CD4-positive, alpha-beta T cell treated with Interferon alpha-2 for 1 hour (primary cell): ENCODE data around the gene RHEB.

Experiments
- DNase-seq, 2 donors: peaks; one replicate each; pipeline ENCODE4 v3.0.0-alpha.2; 2020 to 2022

The RHEB gene

DNA sequence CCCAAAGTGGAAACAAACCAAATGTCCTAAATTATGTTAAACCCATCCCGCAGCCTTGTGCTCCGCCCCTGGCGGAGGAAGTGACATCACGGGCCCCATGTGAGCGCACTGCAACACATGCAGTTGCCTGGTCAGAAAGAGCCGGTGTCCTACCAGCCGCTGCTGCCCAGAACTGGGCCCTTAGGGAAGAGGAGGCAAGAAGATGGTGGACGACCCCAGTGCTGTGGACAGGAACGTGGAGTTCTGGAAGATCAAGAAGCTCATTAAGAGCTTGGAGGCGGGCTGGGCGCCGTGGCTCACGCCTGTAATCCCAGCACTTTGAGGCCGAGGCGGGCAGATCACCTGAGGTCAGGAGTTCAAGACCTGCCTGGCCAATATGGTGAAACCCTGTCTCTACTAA lies 18.0 kb downstream of the RHEB start:
- no peak for DNase-seq

- no peak for DNase-seq
Measured at GRCh38 chr7:151498495-151498894, 21.2 kb downstream of the RHEB start.

DNA sequence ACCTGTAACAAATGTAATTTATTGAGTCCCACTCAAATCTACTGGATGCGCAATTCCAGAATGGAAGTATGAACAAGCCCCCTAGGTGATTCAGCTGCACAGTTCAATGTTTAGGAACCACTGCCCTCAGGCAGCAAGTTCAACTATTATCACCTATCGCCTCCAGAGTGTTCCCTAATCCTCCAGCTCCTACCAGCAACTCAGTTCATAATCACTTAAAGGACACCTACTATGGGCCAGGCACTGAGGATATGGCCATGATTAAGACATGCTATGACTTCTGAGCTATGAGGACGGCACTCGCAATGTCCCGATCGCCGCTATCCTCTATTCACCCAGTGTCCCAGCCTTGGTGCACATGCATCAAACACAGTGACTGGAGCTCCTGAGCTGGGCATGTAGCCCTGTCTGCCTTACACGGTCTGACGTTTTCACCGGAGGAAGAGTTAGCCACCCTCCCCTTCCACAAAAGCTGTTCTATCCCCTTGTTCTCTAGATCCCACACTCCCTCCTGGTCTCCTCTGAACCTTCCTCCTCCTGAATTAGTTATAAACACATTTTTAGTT lies 22.3 kb downstream of the RHEB start:
- DNase-seq = no peak

GRCh38 chr7:151495360-151495759 lies 24.3 kb downstream of the RHEB start:
- no peak for DNase-seq

GRCh38 chr7:151494298-151495284 lies 25.1 kb downstream of the RHEB start:
- no peak for DNase-seq

GRCh38 chr7:151493083-151493482 lies 26.6 kb downstream of the RHEB start:
- no peak for DNase-seq

- no peak for DNase-seq
Measured at GRCh38 chr7:151491859-151492258, 27.8 kb downstream of the RHEB start.

DNA sequence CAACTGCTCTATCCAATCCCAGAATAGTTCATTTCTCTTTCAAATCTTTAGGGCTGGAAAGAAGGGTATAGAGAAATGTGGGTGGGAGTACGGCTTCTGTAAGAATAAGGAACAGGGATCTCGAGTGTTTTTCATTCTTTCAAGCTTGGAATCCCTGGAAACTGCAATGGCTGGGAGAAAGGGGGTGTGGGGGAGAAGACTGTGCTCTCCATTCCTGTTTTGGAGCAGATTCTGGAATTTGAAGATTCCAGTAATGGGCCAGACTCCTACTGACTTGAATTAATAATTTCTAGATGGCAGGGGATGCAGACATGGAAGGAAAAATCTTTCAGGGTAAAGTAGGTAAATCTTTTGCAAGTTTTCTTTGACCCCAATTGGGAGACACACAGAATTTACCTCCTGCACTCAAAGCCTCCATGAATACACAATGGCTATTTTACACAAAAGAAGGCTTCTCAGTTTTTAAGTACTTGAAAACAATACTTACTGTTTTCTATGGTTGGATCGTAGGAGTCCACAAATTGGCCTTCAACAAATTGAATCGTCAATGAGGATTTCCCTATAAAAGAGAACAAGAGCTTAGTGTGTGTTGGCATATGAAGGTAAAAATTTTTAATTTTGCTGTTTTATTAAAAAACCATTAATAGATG lies 29.1 kb downstream of the RHEB start:
- DNase-seq = no peak

GRCh38 chr7:151489498-151489897 lies 30.2 kb downstream of the RHEB start:
- no peak for DNase-seq

DNA sequence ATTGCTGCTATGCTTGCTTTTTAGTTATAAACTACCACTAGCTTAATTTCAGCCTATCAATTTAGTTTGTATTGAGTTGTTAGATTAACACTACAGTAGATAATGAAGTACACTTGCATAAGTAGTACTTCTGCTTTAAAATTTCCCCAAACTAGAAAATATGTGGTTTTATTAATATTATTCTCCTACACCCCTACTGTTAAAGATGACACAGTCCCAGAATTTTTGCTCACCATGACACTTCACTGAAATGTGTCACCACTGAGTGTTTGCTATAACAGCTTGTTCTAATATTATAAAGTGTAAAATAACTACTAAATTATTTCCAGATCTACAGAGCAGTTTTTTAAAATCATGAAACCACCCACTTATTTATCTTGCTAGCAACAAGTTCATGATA lies 31.6 kb downstream of the RHEB start:
- no peak for DNase-seq

GRCh38 chr7:151487228-151487627 lies 32.5 kb downstream of the RHEB start:
- DNase-seq = no peak

DNA sequence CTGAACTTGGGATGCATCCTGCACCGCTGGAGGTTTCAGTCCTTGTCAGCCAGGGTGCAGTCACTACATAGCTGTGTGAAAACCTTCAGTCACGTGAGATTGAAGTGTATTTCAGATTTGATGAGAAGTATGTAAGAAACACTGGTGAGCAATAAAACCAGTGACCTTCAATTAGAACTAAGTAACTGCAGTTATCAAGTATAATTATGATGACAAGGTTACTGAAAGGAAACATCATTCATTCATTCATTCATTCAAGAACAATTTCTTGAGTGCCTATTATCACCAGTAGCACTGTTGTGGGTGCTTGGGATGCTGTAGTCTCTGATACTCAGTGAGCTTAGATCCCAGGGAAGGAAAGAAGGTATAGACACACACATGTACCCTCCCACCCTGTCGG lies 33.6 kb downstream of the RHEB start:
- no peak for DNase-seq

DNA sequence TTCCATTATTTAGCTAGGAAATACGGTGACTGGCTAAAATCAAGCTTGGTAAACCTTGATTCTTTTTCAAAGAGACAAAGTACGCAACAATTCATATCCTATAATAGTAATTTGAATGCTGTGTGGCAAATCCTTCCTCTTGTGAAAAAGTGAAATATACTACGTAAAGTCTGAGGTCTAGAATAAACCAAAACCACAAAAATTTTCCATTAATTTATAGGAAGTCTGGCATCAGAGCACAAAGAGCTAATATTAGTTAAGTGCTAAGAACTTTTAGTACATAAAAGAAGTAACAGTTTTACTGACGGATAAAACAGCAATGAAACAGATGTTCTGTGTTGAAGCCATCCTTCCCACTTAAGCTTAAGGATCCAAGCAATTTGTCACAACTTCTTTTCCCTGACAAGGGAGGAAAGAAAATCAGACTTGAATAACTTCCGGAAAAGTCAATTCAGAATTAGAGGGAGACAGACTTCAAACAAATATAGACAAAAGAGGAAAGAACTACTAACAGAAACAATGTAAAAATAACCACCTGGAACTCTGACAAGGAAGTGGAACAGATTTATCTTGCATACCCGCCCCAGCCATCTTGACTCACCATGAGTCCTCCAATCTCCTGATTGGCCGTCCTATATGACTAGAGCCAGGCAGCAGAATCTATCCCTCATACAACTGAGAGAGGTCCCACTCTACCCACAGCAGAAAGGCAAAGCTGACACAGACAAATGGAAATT lies 34.6 kb downstream of the RHEB start:
- DNase-seq = no peak

- no peak for DNase-seq
Measured at GRCh38 chr7:151483711-151483983, 36.0 kb downstream of the RHEB start.

GRCh38 chr7:151482883-151483710 lies 36.6 kb downstream of the RHEB start:
- no peak for DNase-seq

DNA sequence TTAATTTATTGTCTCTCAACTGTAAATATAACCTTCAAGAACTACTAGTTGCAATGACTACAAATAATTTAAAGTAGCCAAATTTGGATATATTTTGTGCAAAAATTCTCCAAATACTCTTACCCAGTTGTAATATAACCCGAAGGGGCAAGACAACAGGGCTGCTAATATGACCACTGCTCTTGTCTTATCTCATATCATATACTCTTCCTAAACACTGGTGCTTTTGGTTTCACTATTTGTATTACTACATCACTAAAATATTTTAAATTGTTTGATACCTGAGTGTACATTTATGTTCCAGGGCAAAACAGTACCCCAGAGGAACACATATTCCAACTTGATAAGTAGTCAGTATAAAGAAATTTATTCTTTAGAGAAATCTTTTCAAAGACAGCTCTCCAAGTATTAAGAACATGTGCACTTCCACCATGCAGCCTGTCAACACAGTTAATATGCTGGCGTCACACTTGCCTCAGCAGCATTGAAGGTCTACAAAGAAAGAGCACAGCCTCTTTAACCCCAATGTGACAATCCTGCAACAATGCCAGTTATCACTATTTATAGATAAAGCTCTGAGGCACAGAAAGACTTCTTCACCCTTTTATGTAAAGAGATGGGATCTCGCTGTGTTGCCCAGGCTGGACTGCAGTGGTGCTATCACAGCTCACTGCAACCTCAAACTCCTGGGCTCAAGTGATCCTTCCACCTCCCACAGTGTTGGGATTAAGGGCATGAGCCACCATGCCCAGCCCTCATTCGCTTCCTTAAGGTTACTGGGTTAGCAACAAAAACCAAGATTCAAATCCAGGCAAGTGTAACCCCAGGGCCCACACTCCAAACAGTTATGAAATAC lies 37.8 kb downstream of the RHEB start:
- DNase-seq = no peak

DNA sequence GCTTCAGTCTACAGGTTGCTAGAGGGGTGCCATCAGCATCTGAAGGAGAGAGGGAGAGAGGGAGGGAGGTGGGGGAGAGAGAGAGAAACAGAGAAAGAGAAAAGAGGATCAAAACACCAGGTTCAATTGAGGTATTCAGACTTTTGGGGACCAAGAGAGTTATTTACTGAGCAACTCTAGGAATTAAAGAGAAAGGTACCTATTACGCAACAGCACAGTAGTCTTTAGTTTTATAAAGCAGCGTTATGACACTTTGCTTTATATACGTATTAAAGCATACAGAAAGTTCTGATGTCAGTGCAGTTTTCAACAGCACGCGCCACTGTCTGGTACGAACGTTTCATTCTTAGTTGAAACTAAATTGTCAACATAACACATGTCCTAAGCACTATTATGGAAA lies 41.8 kb downstream of the RHEB start:
- no peak for DNase-seq

DNA sequence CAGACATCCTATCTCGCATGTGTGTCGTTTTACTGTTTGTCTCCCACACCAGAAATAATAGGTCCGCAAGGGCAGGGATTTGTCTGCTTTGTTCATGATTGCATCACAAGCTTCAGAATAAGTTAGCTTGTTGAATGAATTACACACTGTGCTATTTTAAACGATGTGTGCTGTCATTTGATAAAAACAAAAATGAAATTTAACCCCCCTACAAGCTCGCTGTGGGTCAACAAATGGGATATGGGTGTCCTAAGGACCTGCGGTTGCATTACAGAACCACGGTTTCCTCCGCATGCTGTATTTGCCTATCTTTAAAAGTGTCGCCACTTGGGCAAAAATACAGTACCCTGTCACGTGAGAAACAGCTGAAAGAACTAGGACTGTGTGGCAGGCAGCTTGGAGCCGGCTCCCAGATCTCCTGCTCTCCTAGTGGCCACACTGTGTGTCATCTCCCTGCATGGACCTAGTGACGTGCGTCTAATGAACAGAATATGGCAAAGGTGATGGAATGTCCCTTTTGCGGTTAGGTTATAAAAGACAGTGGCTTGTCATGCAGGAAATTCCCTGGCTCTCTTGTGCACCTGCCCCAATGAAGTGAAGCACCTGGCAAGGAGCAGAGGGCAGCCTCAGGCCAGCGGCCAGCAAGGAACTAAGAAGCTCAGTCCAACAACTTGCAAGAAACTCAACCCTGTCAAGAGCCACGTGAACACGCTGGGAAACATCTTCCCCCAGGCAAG lies 46.9 kb downstream of the RHEB start:
- no peak for DNase-seq

- no peak for DNase-seq
Measured at GRCh38 chr7:151470711-151471110, 49.0 kb downstream of the RHEB start.

GRCh38 chr7:151469281-151469680 lies 50.4 kb downstream of the RHEB start:
- no peak for DNase-seq
